PFSK-1 (cell line): ENCODE data around the gene UBE2V1.

ENCODE experiments used
- FOXP2 ChIP-seq: optimal IDR thresholded peaks from 2 replicates; pipeline ENCODE3; 2011; ENCODE audit warnings: borderline replicate concordance, control low read depth, inconsistent platforms; ENCODE audit not compliant: insufficient read depth; ENCODE audit errors: extremely low read length, extremely low read depth
- POLR2AphosphoS5 ChIP-seq: IDR thresholded peaks from 2 replicates; pipeline ENCODE4 v1.6.1; 2012; ENCODE audit warnings: low read depth, mild to moderate bottlenecking, control low read depth, low read length, moderate library complexity
- SIN3A ChIP-seq: IDR thresholded peaks from 2 replicates; pipeline ENCODE4 v1.6.1; 2012; ENCODE audit warnings: mild to moderate bottlenecking, low read length, moderate library complexity, borderline replicate concordance; ENCODE audit not compliant: insufficient read depth
- TAF1 ChIP-seq: IDR thresholded peaks from 2 replicates; pipeline ENCODE4 v1.6.1; 2012; ENCODE audit warnings: low read length, control low read depth, borderline replicate concordance; ENCODE audit not compliant: insufficient read depth
- TF ChIP-seq, protein P1 (sequence below), 2 experiments: IDR thresholded peaks; 2 replicates each; pipeline versions ENCODE4 v1.6.1 to v1.8.0; 2011 to 2012; ENCODE audit warnings: low read depth in 2 of 2, low read length in 2 of 2, control low read depth in 1 of 2, inconsistent platforms in 1 of 2, mild to moderate bottlenecking in 1 of 2, moderate library complexity in 1 of 2; ENCODE audit not compliant: insufficient read depth in 1 of 2

UBE2V1 gene

DNA sequence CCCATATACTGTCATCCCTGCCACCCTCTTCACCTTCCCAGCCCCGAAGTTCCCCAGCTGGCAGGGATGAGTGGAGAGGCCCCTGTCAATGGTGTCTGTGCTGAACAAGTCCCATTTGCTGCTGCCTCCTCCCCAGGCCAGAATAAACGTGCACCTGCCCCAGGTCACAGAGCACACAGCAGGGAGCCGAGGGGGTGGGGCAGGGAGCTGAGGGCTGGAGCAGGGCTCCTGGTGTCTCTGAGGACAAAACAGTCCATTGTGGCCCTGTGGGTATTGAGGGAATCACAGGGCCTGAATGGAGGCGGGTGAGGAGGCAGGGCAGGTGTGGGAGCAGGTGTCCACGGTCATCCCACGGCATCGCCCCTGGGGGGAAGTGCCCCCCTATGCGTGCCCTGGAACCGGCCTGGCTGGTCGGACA, 74.4 kb downstream of the UBE2V1 start:
- no peak for TF ChIP-seq FOXP2
- no peak for TF ChIP-seq TAF1
- TF ChIP-seq, protein P1, sequence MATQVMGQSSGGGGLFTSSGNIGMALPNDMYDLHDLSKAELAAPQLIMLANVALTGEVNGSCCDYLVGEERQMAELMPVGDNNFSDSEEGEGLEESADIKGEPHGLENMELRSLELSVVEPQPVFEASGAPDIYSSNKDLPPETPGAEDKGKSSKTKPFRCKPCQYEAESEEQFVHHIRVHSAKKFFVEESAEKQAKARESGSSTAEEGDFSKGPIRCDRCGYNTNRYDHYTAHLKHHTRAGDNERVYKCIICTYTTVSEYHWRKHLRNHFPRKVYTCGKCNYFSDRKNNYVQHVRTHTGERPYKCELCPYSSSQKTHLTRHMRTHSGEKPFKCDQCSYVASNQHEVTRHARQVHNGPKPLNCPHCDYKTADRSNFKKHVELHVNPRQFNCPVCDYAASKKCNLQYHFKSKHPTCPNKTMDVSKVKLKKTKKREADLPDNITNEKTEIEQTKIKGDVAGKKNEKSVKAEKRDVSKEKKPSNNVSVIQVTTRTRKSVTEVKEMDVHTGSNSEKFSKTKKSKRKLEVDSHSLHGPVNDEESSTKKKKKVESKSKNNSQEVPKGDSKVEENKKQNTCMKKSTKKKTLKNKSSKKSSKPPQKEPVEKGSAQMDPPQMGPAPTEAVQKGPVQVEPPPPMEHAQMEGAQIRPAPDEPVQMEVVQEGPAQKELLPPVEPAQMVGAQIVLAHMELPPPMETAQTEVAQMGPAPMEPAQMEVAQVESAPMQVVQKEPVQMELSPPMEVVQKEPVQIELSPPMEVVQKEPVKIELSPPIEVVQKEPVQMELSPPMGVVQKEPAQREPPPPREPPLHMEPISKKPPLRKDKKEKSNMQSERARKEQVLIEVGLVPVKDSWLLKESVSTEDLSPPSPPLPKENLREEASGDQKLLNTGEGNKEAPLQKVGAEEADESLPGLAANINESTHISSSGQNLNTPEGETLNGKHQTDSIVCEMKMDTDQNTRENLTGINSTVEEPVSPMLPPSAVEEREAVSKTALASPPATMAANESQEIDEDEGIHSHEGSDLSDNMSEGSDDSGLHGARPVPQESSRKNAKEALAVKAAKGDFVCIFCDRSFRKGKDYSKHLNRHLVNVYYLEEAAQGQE (IDR thresholded peaks at IDR 0.05; ENCODE audit: insufficient read depth in 1 of 2, low read depth in 2 of 2, low read length in 2 of 2): no peak
- TF ChIP-seq SIN3A: no peak
- no peak for TF ChIP-seq POLR2AphosphoS5

DNA sequence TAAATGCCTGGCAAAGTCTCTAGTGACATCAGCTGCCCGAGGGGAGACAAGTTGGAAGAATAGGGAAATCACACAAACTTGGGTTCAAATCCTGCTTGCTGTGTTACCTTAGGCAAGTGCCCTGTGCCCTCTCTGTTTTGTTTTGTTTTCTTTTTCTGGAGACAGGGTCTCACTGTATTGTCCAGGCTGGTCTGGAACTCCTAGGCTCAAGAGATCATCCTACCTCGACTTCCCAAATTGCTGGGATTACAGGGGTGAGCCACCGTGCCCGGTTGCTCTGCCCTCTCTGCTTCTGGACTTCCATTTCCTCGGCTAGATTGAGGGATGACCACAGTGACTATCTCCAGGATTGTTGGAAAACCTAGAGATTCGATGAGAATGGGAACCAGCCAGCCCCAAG, 74.8 kb downstream of the UBE2V1 start:
- TF ChIP-seq POLR2AphosphoS5: no peak
- no peak for TF ChIP-seq SIN3A
- no peak for TF ChIP-seq TAF1
- no peak for TF ChIP-seq FOXP2
- TF ChIP-seq, protein P1 (IDR thresholded peaks at IDR 0.05; ENCODE audit: insufficient read depth in 1 of 2, low read depth in 2 of 2, low read length in 2 of 2): no peak

DNA sequence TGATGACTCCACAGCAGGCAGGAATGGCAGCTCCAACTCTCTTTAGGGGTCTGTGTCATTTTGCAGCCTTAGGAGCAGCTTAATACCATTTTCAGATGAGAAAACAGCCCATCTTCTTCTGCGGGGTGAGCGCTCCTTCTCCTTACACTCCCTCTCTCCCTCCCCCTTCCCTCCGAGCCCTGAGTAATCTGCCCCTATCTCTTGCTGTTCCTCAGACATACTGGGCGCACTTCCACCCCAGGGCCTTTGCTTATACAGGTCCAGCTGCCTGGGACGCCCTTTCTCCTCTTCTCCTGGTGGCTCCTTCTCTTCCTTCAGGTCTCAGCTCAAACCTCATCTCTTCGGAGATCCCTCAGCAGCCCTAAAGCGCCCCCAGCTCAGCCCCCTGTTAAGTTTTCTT, 75.4 kb downstream of the UBE2V1 start:
- no peak for TF ChIP-seq SIN3A
- TF ChIP-seq FOXP2: no peak
- TF ChIP-seq, protein P1 (IDR thresholded peaks at IDR 0.05; ENCODE audit: insufficient read depth in 1 of 2, low read depth in 2 of 2, low read length in 2 of 2): no peak
- TF ChIP-seq POLR2AphosphoS5: no peak
- no peak for TF ChIP-seq TAF1

DNA sequence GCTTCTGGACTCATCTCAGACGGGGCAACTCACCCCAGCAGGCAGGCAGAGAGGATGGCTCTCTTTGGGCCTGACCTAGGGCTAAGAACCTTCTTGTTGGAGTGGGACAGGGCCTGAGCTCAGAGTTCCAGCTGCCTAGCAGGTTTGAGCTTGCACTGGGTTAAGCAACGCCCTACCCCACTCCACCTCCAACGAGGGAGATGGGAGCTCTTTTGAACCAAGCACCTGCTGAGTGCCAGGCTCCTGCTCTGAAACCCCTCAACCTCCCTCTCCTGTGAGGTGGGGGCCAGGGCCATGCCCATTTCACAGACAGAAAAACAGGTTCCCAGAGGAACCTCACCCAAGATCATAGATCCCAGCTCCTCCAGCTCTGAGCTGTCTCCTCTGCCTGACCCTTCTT, 75.8 kb downstream of the UBE2V1 start:
- TF ChIP-seq SIN3A (no peak), FOXP2 (no peak), POLR2AphosphoS5 (no peak), TAF1 (no peak)
- TF ChIP-seq, protein P1 (IDR thresholded peaks at IDR 0.05; ENCODE audit: insufficient read depth in 1 of 2, low read depth in 2 of 2, low read length in 2 of 2): no peak

DNA sequence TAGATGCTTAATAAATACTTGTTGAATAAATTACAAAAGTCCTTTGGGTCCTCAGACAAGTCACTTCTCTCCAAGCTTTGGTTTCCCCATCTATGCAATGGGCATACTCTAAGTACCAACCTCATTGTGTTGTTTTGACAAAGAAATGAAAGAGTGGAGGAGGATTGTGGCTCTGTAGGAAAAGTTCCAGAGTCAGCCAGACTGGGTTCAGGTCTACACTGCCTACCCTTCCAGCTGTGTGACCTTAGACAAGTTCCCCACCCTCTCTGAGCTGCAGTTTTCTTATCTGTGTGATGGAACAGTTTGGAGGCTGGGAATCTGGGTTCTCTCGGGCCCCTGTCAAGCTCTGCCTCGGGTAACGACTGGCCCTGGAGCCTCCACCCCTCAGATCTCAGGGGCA, 76.2 kb downstream of the UBE2V1 start:
- TF ChIP-seq TAF1 (no peak), POLR2AphosphoS5 (no peak), FOXP2 (no peak), SIN3A (no peak)
- TF ChIP-seq, protein P1 (IDR thresholded peaks at IDR 0.05; ENCODE audit: insufficient read depth in 1 of 2, low read depth in 2 of 2, low read length in 2 of 2): no peak
